ENCODE measurements around the gene TCP11L1. TPM values are rescaled to one million over a fixed set of nuclear protein-coding genes. Genes with fewer than 3 reads are reported as not detected.

The TCP11L1 gene, protein sequence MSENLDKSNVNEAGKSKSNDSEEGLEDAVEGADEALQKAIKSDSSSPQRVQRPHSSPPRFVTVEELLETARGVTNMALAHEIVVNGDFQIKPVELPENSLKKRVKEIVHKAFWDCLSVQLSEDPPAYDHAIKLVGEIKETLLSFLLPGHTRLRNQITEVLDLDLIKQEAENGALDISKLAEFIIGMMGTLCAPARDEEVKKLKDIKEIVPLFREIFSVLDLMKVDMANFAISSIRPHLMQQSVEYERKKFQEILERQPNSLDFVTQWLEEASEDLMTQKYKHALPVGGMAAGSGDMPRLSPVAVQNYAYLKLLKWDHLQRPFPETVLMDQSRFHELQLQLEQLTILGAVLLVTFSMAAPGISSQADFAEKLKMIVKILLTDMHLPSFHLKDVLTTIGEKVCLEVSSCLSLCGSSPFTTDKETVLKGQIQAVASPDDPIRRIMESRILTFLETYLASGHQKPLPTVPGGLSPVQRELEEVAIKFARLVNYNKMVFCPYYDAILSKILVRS
- 10 to 100 TPM; 38.7 to 70.3 (median 42.7) TPM for total RNA-seq
- polyA plus RNA-seq, result 1 to 10 TPM; 4.2 to 8.1 (median 7.7) TPM

DNA sequence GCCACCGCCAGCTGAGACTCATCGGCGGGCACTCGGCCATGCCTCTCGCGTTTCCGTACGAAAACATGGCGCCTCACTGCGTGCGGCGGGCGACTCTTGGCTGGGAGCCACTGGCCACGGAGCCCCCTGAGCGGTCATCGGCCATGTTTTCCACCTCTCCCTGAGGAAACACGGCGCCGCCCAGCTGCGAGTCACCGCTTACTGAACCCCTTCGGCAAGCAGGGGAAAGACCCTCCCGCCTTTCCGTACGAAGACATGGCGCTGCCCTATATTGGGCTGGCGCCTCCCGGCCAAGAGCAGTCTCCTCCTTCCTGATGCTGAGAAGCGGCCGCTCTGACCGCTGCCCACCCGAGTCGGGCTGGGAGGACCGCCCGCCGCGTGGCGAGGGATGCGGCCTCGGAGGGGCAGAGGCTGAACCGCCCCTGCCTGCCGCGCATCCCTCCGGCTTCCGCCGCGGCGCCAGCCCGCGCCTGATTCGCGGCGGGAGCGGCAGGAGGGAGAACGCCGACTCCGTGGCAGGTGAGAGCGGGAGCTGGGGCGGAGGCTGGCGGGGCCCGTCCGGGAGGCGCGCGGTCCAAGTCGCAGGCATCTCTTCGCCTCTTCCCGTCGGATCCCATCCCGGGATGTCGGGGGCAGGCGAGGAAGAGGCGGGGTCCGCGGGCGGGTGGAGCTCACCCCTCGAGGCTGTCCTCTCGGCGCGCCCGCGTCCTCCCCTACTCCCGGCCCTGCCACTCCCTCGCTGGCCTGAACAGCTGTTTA is at the start of gene TCP11L1:
Gene TCP11L1, plus strand, starts transcription at position 299 of the 759 bp plus-strand sequence. CDS start 4,202 bp downstream, outside the sequence.
- H3K9me3 ChIP-seq, result no peaks in the 10 kb centered on the region
- H3K4me1 ChIP-seq, result peaks cover 0 to 24% (median 21%) of the 10 kb centered on the region in 4 donors
- no peaks in the 10 kb centered on the region for H3K27me3 ChIP-seq
- intact Hi-C loops (cut with DNase I), result loop anchor here (2.0 to 10.0 kb wide), 4 partner anchors 25 to 1013 kb away; partner anchors contain the start of genes CAPRIN1, HIPK3 and QSER1
- H3K27ac ChIP-seq, result peak within 1 kb of the TSS; percentile 97 to 100 (median 98)
- WGBS, 2 donors, result 0% methylated on average over 84 of the region's 84 CpGs
- TF ChIP-seq, protein P1, sequence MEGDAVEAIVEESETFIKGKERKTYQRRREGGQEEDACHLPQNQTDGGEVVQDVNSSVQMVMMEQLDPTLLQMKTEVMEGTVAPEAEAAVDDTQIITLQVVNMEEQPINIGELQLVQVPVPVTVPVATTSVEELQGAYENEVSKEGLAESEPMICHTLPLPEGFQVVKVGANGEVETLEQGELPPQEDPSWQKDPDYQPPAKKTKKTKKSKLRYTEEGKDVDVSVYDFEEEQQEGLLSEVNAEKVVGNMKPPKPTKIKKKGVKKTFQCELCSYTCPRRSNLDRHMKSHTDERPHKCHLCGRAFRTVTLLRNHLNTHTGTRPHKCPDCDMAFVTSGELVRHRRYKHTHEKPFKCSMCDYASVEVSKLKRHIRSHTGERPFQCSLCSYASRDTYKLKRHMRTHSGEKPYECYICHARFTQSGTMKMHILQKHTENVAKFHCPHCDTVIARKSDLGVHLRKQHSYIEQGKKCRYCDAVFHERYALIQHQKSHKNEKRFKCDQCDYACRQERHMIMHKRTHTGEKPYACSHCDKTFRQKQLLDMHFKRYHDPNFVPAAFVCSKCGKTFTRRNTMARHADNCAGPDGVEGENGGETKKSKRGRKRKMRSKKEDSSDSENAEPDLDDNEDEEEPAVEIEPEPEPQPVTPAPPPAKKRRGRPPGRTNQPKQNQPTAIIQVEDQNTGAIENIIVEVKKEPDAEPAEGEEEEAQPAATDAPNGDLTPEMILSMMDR (IDR thresholded peaks at IDR 0.05), result no peak
- TF ChIP-seq POLR2A (IDR thresholded peaks at IDR 0.05) (peak; percentile 28 to 45), EP300 (IDR thresholded peaks at IDR 0.05) (no peak), POLR2AphosphoS5 (IDR thresholded peaks at IDR 0.05) (peak; percentile 62 to 80 (median 69))
- H3K36me3 ChIP-seq, result peaks cover 0 to 9% (median 4%) of the 10 kb centered on the region in 4 donors
- DNase-seq, result peak; percentile 96
- peak within 1 kb of the TSS; percentile 72 to 98 (median 79) for H3K4me3 ChIP-seq

DNA sequence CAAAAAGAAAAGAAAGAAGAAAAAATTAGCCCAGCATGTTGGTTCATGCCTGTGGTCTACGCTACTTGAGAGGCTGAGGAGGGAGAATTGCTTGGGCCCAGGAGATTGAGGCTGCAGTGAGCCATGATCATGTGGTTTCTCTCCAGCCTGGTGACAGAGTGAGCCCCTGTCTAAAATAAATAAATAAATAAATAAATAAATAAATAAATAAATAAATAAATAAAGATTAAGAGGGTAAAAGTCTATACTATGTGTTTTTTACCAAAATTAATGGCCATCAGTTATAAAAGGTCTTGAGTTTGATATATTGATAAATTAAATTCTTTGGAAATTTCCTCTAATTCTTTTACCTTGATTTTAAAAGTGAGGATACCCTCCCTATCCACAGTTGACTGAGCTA is 48.9 kb upstream of the TCP11L1 start:
- Histone ChIP-seq H3K4me3 (no peak overlapping the region), H3K27ac (no peak overlapping the region), H3K4me1 (no peaks in the 10 kb centered on the region), H3K9me3 (peaks cover 0 to 8% (median 1%) of the 10 kb centered on the region in 4 donors), H3K27me3 (no peaks in the 10 kb centered on the region), H3K36me3 (no peaks in the 10 kb centered on the region)
- 2 to 45% methylated on average over 1 of the region's 1 CpG for WGBS, 2 donors
- no peak for TF ChIP-seq POLR2A (IDR thresholded peaks at IDR 0.05)
- TF ChIP-seq, protein P1 (IDR thresholded peaks at IDR 0.05), result no peak
- no peak for TF ChIP-seq EP300 (IDR thresholded peaks at IDR 0.05)
- TF ChIP-seq POLR2AphosphoS5 (IDR thresholded peaks at IDR 0.05), result no peak
- no peak for DNase-seq
- intact Hi-C loops (cut with DNase I), result no loop called here

DNA sequence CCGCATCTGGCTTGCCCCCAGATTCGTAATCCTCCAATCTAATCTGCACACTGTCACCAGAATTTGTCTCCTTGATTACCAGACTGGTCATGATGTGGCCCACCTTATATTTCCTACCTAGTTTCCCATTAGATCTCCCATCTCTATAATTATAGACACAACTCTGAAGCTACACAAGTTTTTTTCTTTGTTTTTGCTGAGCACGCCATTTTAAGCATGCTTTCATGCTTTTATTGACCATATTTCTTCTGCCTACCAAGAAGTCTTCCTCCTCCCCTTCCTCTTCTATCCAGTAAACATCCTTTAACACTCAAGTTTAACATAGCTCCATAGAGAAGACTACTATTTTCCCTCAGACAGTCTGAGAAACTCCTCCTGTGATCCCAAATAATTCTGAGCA is 47.9 kb upstream of the TCP11L1 start:
- no peak for TF ChIP-seq POLR2A (IDR thresholded peaks at IDR 0.05)
- TF ChIP-seq EP300 (IDR thresholded peaks at IDR 0.05), result no peak
- no peak for TF ChIP-seq POLR2AphosphoS5 (IDR thresholded peaks at IDR 0.05)
- TF ChIP-seq, protein P1 (IDR thresholded peaks at IDR 0.05), result no peak
- Histone ChIP-seq H3K27me3 (no peaks in the 10 kb centered on the region), H3K4me3 (no peak overlapping the region), H3K27ac (no peak overlapping the region), H3K36me3 (no peaks in the 10 kb centered on the region), H3K4me1 (no peaks in the 10 kb centered on the region), H3K9me3 (peaks cover 0 to 8% (median 1%) of the 10 kb centered on the region in 4 donors)
- DNase-seq, result no peak
- 92 to 93% methylated on average over 3 of the region's 3 CpGs for WGBS, 2 donors
- intact Hi-C loops (cut with DNase I), result no loop called here

DNA sequence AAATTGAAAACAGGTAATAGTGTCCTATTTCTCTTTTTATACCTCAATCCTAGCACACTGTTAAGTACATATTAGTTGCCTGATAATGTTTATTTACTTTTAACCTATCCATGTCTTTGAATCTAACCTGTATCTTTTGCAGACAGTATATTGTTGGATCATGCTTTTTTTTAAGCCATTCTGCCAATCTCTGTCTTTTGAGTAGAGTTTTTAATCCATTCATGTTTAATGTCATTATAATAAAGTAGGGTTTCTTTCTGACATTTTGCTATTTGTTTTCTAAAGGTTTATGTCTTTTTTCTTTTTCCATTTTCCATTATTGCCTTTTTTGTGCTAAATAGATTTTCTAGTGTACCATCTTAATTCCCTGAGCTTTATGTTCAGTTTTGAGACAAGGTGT is 47.5 kb upstream of the TCP11L1 start:
- Histone ChIP-seq H3K36me3 (no peaks in the 10 kb centered on the region), H3K4me3 (no peak overlapping the region), H3K9me3 (peaks cover 0 to 8% (median 1%) of the 10 kb centered on the region in 4 donors), H3K4me1 (no peaks in the 10 kb centered on the region), H3K27me3 (no peaks in the 10 kb centered on the region), H3K27ac (no peak overlapping the region)
- TF ChIP-seq POLR2AphosphoS5 (IDR thresholded peaks at IDR 0.05) (no peak), POLR2A (IDR thresholded peaks at IDR 0.05) (no peak)
- intact Hi-C loops (cut with DNase I), result no loop called here
- no peak for DNase-seq

DNA sequence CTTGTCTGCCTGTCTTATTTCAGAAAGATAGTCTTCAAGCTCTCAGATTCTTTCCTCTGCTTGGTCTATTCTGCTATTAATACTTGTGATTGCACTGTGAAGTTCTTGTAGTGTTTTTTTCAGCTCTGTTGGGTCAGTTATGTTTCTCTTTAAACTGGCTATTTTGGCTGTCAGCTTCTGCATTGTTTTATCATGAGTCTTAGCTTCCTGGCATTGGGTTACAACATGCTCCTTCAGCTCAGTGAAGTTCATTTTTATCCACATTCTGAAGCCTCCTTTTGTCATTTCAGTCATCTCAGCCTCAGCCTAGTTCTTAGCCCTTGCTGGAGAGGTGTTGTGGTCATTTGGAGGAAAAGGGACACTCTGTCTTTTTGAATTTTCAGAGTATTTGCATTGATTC is 39.2 kb upstream of the TCP11L1 start:
- peak overlapping the region in 3 of 4 donors; percentile 16 to 48 (median 39) for H3K27ac ChIP-seq
- intact Hi-C loops (cut with DNase I), result no loop called here

More for the DNA sequence above, 39.2 kb upstream of the TCP11L1 start:
- H3K4me1 ChIP-seq, result peaks cover 0 to 17% (median 11%) of the 10 kb centered on the region in 4 donors
- no peaks in the 10 kb centered on the region for H3K27me3 ChIP-seq
- TF ChIP-seq EP300 (IDR thresholded peaks at IDR 0.05) (no peak), POLR2A (IDR thresholded peaks at IDR 0.05) (no peak), POLR2AphosphoS5 (IDR thresholded peaks at IDR 0.05) (no peak)
- TF ChIP-seq, protein P1 (IDR thresholded peaks at IDR 0.05), result no peak
- no peaks in the 10 kb centered on the region for H3K36me3 ChIP-seq
- DNase-seq, result no peak
- no peak overlapping the region for H3K4me3 ChIP-seq
- no peaks in the 10 kb centered on the region for H3K9me3 ChIP-seq

All from sigmoid colon (tissue), 7 donors.